GM18868 (cell line): ENCODE results near the gene CRYBG2.
A peak's percentile ranks its signal among the peaks of the same experiment; 100 is the strongest.
"Not testable (repeated sequence)": the region's sequence is repeated elsewhere in the genome, so short reads cannot be mapped to it uniquely, and the experiment has no call there.

Experiments used
- ATAC-seq: cut with Tn5 transposase; IDR thresholded peaks from one replicate; pipeline ENCODE4 v1.9.1; 2021; ENCODE audit warnings: mild to moderate bottlenecking, moderate library complexity; ENCODE audit not compliant: unreplicated experiment

CRYBG2 gene

DNA sequence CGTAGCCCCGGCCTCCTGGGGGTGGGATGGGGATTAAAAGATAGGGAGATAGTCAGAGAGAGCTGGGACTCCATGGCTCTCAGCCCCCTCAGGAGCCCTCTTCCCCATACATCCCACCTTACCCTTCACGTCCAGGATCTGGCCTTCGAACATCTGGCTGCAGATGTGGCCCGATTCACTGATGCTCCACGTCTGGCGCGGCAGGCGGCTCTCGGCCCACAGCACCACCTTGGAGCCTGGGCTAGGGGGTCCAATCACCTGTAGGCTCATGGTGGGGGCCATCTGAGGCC lies 31.9 kb downstream of the CRYBG2 start:
- no peak for ATAC-seq

DNA sequence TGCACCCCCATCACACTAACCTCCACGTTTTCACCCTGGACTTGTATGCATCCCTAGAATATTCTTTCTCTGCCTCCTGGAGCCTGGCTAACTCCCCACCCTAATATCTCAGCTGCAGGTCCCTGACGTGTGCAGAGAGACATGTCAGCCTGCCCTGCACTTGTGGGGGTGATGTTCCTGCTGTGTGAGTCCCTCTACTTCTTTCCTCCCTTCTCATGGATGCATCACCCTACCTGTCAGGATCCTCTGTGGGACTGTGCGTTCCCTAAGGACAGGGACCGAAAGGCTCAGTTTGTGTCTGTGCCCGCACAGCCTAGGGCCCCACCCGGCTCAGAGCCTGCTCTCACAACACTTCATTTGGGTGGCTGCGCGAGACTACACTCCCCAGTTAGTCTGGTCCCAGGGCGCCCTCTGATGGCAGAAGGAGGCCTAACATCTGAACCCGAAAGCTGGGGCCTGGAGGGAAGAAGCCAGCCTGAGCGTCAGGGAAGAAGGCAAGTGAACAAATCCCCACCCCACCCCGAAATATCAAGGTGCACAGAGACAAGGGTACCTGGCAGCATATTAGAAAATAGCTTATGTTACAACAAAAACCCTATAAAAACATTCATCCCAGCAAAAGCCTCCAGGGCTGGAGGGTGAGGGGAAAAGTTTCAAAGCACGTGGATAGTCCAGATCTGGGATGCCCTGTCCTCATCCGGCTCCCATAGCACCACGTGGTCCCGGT lies 32.5 kb downstream of the CRYBG2 start:
- ATAC-seq = no peak

DNA sequence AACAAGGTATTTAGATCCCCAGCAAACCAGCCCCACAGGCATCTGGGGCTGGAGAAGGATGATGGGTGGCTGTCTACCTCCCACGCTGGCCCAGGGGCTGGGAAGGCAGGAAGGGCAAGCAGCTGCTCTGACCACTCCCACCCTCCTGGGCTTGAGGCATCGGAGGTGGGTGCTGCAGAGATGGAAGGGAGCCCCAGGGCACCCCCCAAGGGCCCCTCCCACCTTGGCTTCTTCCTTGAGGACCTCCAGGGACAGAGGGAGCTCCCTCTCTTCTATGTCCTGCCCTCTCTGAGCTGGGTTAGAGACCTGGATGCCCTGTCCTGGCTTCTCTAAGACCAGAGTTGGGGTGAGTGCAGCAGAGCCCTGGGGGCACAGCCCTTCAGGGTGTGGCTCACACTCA lies 33.0 kb downstream of the CRYBG2 start:
- no peak for ATAC-seq

DNA sequence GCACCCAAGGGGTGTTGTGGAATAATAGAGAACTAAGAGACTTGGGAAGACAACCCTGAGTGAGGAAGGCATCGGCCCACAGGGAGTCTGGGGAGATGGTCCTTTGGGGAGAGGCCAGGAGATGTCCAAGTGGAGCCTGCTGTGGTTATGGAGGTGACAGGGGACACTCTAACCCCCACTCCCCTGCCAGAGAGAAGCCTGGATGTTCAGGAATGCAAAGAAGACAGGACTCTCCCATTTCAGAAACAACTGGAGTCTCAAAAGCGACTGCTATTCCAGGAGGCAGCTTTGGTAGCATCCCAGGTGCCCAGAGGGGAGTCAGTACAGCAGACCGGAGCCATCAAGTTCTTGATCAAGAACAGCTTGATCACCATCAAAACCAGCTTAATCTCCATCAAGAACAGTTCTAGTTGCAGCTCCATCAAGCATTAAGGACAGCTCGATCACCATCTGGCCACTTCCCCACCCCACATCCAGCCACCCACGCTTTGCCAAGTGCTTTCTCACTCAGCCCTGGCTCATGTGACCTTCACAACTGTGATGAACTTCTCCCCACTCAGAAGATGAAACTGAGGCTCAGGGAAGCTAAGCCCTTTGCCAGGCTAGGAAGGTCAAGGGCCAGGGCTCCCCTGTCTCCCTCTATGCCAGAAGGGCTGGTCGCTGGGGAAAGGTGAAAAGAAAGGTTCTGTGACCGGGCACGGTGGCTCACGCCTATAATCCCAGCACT lies 35.4 kb downstream of the CRYBG2 start:
- no peak for ATAC-seq

DNA sequence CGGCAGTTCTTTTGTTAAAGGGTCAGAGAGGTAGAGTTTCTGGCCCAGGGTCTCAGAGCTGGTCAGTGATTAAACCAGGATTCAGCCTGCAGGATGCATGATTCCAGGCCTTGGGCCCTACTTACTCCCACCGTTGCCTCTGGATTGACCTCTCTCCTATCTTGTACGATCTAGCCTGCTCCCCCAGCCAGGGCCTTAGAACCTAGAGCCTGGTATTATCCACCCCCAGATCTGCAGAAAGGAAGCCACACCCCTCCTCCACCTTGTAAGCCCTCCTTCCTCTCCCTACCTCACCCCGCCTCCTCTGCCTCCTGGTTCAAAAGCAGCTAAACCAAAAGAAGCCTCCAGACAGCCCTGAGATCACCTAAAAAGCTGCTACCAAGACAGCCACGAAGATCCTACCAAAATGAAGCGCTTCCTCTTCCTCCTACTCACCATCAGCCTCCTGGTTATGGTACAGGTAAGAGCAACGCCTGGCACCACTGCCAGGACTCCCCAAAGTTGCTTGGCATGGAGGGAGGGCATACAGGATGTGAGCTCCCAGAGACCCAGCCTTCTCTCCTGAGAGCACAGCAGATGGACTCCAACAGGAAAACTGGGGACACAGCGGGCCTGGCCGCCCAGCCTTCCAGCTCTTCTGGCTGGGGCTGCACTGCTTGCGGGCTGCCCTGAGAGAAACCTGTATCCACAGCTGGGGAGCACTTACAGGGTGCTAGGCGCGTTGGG lies 36.2 kb downstream of the CRYBG2 start, which contains the start of gene CD52:
TSS of gene CD52 (plus strand) at position 347 of the 726 bp plus-strand sequence. CDS start at position 407, 60 bp downstream.
- peak; percentile 35 for ATAC-seq

DNA sequence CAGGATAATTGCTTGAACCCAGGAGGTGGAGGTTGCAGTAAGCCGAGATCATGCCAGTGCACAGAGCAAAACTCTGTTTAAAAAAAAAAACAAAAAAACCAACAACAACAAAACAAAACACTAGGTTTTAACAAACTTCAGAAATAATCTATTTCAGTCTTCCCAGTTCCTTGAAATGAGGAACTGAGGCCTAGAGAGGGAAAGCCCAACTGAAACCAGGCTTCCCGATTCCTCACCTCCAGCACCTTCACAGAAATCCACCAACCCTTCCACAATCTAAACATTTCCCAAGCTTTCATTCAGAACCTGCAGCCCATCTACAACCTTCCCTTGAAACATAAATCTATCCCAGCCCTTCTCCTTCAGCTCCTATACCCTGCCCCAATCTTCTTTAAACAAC lies 36.8 kb downstream of the CRYBG2 start:
- no peak for ATAC-seq

DNA sequence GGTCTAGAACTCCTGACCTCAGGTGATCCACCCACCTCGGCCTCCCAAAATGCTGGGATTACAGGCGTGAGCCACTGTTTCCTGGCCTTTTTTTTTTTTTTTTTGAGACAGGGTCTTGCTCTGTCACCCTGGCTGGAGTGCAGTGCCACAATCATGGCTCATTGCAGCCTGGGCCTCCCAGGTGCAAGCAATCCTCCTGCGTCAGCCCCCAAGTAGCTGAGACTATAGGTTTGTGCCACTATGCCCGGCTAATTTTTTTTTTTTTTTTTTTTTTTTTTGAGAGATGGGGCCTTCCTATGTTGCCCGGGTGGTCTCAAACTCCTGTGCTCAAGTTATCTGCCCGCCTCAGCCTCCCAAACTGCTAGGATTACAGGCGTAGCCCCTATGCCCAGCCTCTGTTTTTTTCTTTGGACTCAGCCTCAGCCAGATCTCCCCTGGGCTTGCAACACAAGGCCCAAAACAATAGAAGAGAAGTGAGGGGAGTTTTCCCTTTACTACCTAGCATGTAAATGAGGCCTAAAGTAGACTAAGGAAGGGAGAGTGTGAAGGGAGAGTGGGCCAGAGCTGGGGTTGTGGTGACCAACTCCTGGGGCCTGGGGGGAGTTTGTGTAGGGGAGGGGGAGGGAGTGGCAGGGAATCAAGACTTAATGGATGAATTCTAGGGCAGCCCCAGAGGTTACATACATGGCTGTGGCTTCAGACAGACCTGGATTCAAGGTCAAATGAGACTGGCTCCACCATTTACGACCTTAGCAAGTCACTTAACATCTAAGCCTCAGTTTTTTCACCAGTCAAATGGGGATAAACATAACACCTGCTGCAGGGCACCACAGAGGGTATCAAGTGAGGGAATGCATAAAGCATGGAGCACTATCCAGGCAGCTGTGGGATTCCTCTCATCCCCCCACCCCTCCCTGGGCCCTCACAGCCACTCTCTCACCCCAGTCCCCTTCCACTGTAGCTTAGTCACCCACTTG lies 37.8 kb downstream of the CRYBG2 start:
- ATAC-seq = no peak

DNA sequence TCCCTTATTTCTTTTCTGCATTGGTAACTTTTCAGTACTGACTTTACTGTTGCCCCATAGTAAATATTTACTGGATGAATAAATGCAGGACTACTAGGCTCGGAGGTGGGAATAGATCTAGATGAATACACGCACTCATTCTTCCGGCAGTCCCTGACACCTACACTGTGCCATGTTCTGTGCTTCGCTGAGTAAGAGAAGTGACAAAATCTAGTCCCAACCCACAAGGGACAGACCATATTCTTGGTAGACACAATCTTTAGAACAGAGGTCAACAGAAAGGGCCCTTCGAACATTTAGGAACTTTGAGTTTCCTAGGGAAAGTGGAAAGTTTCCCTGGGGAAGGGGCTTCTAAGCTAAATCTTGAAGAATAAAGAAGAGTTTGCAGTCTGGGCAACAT lies 39.4 kb downstream of the CRYBG2 start:
- ATAC-seq = no peak

DNA sequence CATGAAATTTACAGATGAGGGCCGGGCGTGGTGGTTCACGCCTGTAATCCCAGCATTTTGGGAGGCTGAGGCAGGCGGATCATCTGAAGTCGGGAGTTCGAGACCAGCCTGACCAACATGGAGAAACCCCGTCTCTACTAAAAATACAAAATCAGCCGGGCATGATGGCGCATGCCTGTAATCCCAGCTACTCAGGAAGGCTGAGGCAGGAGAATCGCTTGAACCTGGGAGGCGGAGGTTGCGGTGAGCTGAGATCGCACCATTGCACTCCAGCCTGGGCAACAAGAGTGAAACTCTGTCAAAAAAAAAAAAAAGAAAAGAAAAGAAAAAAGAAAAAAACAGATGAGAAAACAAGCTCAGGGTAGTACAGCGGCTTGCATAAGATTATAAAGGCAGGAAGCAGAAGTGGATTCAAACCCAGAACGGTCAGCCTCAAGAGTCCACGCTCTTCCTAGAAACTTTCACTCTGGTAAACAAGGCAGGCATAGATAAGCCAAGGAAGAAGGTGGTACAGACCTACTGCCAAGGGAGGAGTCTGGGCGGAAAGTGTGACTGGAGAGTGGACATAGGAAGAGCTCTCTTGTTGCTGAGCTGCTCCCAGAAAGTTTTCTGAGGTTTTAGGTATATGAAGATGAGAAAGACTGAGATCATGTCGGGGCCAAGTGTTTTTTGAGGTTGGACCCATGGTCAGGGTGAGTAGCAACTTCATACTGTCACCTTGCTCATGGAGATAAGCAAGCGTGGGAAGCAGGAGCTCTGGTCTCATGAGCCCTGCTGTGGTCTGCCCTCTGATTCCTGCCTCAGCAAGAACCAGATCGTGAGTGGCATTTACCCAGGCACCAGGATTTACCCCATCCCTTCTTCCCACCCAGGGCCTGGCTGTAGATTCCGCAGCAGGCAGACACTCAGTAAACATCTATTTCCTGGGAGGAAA lies 45.7 kb downstream of the CRYBG2 start:
- not testable (repeated sequence) for ATAC-seq

DNA sequence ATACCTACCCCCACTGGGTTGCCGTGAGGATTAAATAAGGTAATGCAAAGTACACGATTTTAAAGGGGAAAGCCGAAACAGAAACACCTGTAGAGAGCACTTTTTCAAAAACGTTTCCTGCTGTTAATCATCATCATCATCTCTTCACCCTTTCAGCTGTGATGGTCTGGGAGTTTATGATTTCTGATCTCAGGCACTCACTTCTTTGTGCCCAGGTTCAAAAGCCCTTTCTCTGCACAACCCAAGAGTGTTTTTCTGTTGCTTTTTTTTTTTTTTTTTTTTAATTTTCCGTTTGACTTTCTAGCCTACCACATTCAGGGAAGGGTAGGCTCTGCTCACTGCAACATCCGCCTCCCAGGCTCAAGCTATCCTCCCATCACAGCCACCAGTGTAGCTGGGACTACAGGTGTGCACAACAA lies 46.6 kb downstream of the CRYBG2 start:
- ATAC-seq = no peak

DNA sequence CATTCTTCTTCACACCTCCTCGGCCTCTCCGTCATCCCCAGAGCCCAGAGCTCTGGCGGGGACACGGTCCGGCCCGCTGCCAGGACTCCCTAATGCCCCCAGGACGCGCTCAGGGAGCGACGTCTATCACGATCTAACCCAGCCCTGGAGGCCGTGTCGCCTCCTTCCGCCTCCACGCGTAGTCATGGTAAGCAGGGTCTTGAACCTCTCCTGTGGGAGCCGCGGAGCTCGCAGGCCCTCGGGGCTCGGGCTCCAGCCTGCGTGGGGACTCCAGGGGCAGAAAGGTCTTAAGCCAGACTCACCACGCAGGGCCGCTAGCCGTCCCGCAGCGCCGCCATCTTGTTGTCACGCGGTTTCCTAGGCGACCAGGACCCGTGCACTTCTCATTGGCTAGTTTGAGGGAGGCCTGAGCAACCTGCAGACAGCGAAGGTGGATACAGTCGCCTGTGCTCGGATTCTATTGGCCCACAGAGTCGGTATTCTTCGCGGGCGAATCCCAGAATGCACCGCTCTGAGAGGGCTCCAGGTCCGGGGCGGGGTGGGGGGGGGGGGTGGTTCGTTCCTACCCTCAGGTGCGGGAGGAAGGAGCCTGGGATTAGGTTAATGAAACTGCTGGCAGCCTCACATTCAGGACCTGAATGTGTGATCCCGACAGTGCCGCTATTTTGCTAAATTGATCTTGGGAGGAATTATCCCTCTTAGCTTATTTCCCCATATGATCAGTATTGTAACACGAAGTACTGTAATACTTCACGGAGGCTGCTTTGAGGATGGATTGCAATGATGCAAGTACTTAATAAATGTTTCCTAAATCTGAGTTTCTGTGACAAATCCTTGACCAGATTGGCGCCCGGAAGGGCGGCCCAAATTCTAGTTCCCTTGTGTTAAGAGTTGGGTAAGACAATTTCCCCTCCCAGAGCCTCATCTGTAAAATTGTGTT lies 47.4 kb downstream of the CRYBG2 start, which contains the start of gene UBXN11:
TSS of gene UBXN11 (minus strand) at position 347 of the 940 bp plus-strand sequence. CDS start 3,753 bp downstream, outside the sequence.
- ATAC-seq = peak; percentile 99

DNA sequence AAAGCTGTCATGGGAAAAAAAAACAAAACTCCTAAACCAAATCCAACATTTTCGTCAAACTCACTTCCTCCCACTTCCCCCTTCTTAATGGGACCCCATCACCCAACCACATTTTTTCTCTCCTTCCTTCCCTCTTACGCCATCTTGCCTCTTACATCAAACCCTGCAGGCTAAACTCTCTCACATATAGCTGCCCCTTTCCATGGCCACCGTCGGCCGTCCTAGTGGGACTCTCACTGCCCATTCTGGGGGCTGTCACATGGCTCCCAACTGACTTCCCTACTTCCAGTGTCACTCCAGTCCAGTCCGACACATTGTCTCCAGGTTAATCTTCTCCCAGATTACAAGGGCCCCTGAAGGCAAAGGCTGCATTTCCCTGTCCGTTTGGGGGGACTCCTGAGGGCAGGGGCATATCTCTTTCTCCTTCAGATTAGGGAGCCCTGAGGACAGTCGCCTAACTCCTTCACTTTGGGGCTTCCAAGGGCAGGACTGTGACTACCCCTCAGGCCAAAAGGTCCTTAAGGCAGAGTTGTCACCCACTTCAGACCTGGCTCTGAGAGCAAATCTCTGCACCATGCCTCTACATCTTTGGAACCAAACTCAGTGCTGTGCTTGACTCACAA lies 48.2 kb downstream of the CRYBG2 start:
- no peak for ATAC-seq

DNA sequence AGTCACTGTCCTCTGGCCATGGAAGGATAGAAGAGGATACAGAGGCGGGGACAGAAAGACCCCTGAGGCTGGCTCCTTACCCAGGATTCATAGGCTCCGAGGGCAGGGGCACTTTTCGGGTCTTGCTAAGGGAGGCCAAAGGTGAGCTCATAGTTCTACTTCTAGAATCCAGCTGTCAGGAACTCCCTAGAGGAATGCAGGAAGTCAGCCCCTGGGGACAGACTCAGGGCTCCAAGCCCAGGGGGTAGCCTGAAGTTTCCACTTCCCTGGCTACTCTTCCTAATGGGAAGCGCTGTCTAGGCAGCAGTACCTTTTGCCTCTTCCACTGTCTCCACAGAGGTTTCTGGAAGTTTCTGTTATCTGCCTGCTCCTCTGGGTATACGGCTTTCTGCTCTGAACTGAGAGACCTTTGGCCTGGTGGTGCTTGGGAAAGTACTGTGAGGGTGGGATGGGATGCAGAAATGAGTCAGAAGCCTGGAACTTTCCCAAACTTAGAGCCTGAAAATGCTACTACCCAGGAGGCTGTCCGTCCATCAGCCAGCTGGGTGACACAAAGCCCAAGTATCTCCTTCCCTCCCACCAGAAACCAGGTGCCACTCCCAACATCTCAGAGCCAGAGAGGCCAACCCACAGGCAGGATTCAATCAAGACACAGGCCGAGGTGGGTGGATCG lies 51.1 kb downstream of the CRYBG2 start:
- ATAC-seq = no peak

DNA sequence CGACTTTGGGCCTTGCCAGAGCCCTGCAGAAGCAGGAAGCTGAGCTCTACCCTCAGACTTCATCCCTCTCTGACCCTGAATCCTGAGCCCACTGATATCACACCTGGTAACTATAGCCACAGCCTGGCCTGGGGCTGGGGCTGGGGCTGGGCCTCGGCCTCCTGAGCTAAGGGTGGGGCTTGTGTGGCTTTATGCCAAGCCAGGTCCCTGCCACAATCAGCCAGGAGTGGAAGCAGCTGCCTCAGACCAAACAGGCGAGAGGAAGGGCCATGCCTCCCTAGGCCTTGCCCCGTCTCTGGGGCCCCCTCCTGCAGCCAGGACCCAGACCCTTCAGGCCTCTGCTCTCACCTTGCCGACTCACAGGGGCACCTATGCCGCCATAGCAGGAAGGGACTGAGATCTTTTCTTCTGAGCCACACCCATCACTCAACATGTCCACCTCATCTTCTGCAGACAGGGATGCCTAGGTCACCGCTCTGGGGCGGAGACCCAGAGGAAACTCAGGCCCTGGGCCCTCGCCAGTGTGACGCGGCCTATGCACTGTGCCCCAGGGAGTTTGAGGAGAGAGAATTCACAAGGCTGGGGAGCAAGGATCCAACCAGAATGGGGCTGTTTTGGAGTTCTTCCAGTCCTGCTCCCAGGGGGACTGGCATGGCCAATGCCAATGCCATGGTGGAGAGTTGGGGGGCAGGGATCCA lies 53.2 kb downstream of the CRYBG2 start:
- ATAC-seq = no peak

DNA sequence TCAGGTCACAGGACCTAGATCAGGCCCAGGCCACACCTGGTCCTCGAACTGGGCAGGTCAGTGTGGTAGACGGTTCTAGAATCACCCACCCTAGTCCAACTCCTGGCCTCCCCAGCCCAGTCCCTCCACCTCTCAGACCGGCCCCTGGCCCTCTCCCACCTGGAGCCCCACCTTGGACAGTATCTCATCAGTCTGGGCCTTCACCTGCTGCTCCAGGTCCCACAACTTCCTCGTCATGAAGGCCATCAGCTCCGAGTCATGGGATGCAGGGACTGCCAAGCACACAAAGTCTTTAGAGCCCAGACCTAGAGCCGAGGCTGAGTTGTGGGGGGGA lies 56.2 kb downstream of the CRYBG2 start:
- ATAC-seq = no peak

DNA sequence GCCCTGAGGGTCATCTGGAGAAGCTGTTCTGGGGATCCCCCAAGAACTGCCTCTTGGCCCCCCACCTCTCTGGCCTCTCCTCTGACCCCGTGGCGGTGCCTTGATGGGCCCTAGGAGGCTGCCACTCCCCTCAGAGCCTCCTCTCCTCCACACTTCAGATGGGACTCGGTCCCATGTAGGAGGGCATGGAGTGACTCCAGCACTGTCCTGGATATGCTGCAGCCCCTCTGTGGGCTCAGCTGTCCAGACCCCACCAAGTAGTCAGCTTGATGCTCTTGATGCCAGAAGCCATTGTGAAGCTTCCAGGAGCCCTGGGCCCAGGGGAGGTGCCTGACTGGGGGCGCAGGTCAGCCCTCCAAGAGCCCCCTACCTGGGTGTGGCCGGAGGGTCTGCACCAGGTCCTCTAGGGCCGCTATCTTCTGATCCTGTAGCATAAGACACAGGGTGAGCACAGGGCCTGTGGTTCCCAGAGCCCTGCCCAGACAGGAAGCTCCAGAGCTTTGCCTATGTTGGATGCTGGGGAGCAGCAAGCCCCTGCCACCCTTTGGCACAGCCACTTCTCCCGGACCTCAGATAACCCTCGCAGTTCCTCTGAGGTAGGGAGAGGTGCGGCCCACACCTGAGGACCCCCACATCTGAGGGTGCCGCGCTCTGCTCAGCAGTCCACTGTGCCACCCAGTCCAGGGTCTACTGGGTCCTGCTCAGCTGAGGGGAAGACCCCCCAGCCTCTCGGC lies 56.7 kb downstream of the CRYBG2 start:
- ATAC-seq = no peak
